HepG2 (cell line): ENCODE measurements around the gene NUDT17. TPM values are rescaled to one million over a fixed set of nuclear protein-coding genes. Genes with fewer than 3 reads are reported as not detected.

Experiments
- ARID5B ChIP-seq: IDR thresholded peaks from 2 replicates; pipeline ENCODE4 v1.4.0; 2020; ENCODE audit warnings: mild to moderate bottlenecking, missing genetic modification reagents
- FOXO4 ChIP-seq: sonication (generic); formaldehyde crosslinking; conservative IDR thresholded peaks from 2 replicates; pipeline ENCODE4 v1.8.1; 2023; ENCODE audit warnings: missing genetic modification reagents
- GATA4 ChIP-seq: sonication (generic); IDR thresholded peaks from 2 replicates; pipeline ENCODE4 v1.6.1; 2016; ENCODE audit warnings: antibody characterized with exemption, low read depth, borderline replicate concordance
- IRX3 ChIP-seq: sonication (generic); formaldehyde crosslinking; IDR thresholded peaks from 2 replicates; pipeline ENCODE4 v1.8.1; 2023; ENCODE audit warnings: mild to moderate bottlenecking, low read depth, missing genetic modification reagents, borderline replicate concordance
- MEIS2 ChIP-seq: sonication (generic); formaldehyde crosslinking; IDR thresholded peaks from 2 replicates; pipeline ENCODE4 v1.9.0; 2021; ENCODE audit warnings: mild to moderate bottlenecking, missing genetic modification reagents
- NPAS2 ChIP-seq: sonication (generic); formaldehyde crosslinking; IDR thresholded peaks from 2 replicates; pipeline ENCODE4 v1.8.0; 2022; ENCODE audit warnings: mild to moderate bottlenecking, missing genetic modification reagents, borderline replicate concordance
- PHF20 ChIP-seq: sonication (generic); formaldehyde crosslinking; IDR thresholded peaks from 2 replicates; pipeline ENCODE4 v1.5.0; 2020; ENCODE audit warnings: mild to moderate bottlenecking, missing genetic modification reagents
- RBFOX2 ChIP-seq: fragments of 200-400 bp; formaldehyde crosslinking; IDR thresholded peaks from 2 replicates; pipeline ENCODE4 v1.6.1; 2017; ENCODE audit warnings: low read depth, mild to moderate bottlenecking, low read length
- RFX5 ChIP-seq: IDR thresholded peaks from 2 replicates; pipeline ENCODE4 v1.6.1; 2011; ENCODE audit warnings: low read depth, low read length, improper control_type of control experiment
- SALL2 ChIP-seq: sonication (generic); formaldehyde crosslinking; IDR thresholded peaks from 2 replicates; pipeline ENCODE4 v1.8.1; 2023; ENCODE audit warnings: mild to moderate bottlenecking, missing genetic modification reagents, inconsistent platforms
- SP1 ChIP-seq, 2 experiments: fragments of 450-650 bp in 1 of 2; sonication (generic) in 1 of 2; formaldehyde crosslinking in 1 of 2; IDR thresholded peaks; 2 replicates each; pipeline versions ENCODE4 v1.4.0 to v1.6.1; 2016 to 2020; ENCODE audit warnings: missing genetic modification reagents in 1 of 2
- ZBTB33 ChIP-seq: sonication (generic); formaldehyde crosslinking; IDR thresholded peaks from 2 replicates; pipeline ENCODE4 v1.4.0; 2020; ENCODE audit warnings: missing genetic modification reagents
- ZNF292 ChIP-seq: sonication (generic); formaldehyde crosslinking; IDR thresholded peaks from 2 replicates; pipeline ENCODE4 v1.8.1; 2022; ENCODE audit warnings: mild to moderate bottlenecking, low read depth, missing genetic modification reagents, borderline replicate concordance
- ZNF670 ChIP-seq: sonication (generic); formaldehyde crosslinking; IDR thresholded peaks from 2 replicates; pipeline ENCODE4 v1.8.0; 2022; ENCODE audit warnings: mild to moderate bottlenecking, missing genetic modification reagents, borderline replicate concordance
- ZNF710 ChIP-seq: sonication (generic); formaldehyde crosslinking; IDR thresholded peaks from 2 replicates; pipeline ENCODE4 v1.5.0; 2020; ENCODE audit warnings: mild to moderate bottlenecking, missing genetic modification reagents, borderline replicate concordance
- ZSCAN5A ChIP-seq: sonication (generic); formaldehyde crosslinking; IDR thresholded peaks from 2 replicates; pipeline ENCODE4 v1.8.0; 2022; ENCODE audit warnings: mild to moderate bottlenecking, missing genetic modification reagents, borderline replicate concordance
- polyA plus RNA-seq, 8 experiments: library from polyadenylated mRNA; depleted of rRNA in 3 of 8; stranded (reverse) in 7 of 8; unstranded in 1 of 8; fragments of >200 nt; fragmentation: Illumina TruSeq in 4 of 8; extraction: Trizol in 4 of 8; gene quantifications; 2 replicates each; pipeline versions ENCODE4 v1.2.1 to v1.2.3, GENCODE V29; 2011 to 2016; ENCODE audit warnings: low read depth in 4 of 8, missing spikeins in 1 of 8, mixed read lengths in 1 of 8; ENCODE audit not compliant: insufficient read depth in 1 of 8
- total RNA-seq, 5 experiments: library from RNA; depleted of rRNA; stranded (reverse); fragments of >200 nt; fragmentation: Illumina TruSeq; extraction: Trizol; gene quantifications; 2 replicates each; pipeline ENCODE4 v1.2.3, GENCODE V29; 2016; ENCODE audit warnings: low read depth in 1 of 5

Gene NUDT17
- total and polyA plus RNA-seq, 2 of the 13 experiments (the other 11 are each of a cell fraction or from before 2014, with no cell fraction given) = 2.6 to 5.8 TPM

GRCh38 chr1:145823565-145824498 is 21.6 kb upstream of the NUDT17 start, which contains the start of the genes POLR3C and RNF115 (continued):
- TF ChIP-seq ZNF710 (peak; percentile 44; the same call in 1 of the 2 replicates), ZBTB33 (CRISPR knock-in tag) (no peak), SP1 (IDR thresholded peaks at IDR 0.05) (no peak), SP1 (CRISPR knock-in tag; IDR thresholded peaks at IDR 0.05) (no peak), FOXO4 (CRISPR knock-in tag) (no peak), ARID5B (CRISPR knock-in tag) (peak; percentile 38; the same call in 1 of the 2 replicates), NPAS2 (CRISPR knock-in tag) (no peak), PHF20 (CRISPR knock-in tag) (peak; percentile 78), RFX5 (no peak), RBFOX2 (peak; percentile 92), ZSCAN5A (CRISPR knock-in tag) (no peak), SALL2 (CRISPR knock-in tag) (no peak), IRX3 (CRISPR knock-in tag) (no peak), GATA4 (no peak), ZNF670 (CRISPR knock-in tag) (no peak; the same call in 1 of the 2 replicates), ZNF292 (CRISPR knock-in tag) (peak; percentile 57; the same call in 1 of the 2 replicates), MEIS2 (no peak)
